Activated gamma-delta T cell (primary cell): ENCODE results near the gene SYNM.
"Not testable (repeated sequence)": the region's sequence is repeated elsewhere in the genome, so short reads cannot be mapped to it uniquely, and the experiment has no call there.

Experiments used
- DNase-seq: peaks from one replicate; lab custom pipeline; 2025; lab: John Stamatoyannopoulos, UW

Gene SYNM

GRCh38 chr15:99106417-99107220 is 1.7 kb downstream of the SYNM start:
- no peak for DNase-seq

GRCh38 chr15:99108993-99109392 is 4.1 kb downstream of the SYNM start:
- DNase-seq, result no peak

- DNase-seq, result no peak
Measured at GRCh38 chr15:99109555-99110021, 4.7 kb downstream of the SYNM start.

- no peak for DNase-seq
Measured at GRCh38 chr15:99110093-99110492, 5.2 kb downstream of the SYNM start.

GRCh38 chr15:99110581-99111320 is 5.9 kb downstream of the SYNM start:
- no peak for DNase-seq

- DNase-seq, result not testable (repeated sequence)
Measured at GRCh38 chr15:99111641-99112040, 6.8 kb downstream of the SYNM start.

- DNase-seq, result no peak
Measured at GRCh38 chr15:99113547-99114271, 8.8 kb downstream of the SYNM start.

GRCh38 chr15:99114511-99115299 is 9.8 kb downstream of the SYNM start:
- DNase-seq, result no peak

- DNase-seq, result no peak
Measured at GRCh38 chr15:99115300-99116215, 10.7 kb downstream of the SYNM start.

- no peak for DNase-seq
Measured at GRCh38 chr15:99117111-99117510, 12.2 kb downstream of the SYNM start.

- DNase-seq, result no peak
Measured at GRCh38 chr15:99117563-99118257, 12.8 kb downstream of the SYNM start.

- no peak for DNase-seq
Measured at GRCh38 chr15:99118258-99118632, 13.4 kb downstream of the SYNM start.

- no peak for DNase-seq
Measured at GRCh38 chr15:99118801-99119546, 14.1 kb downstream of the SYNM start.

GRCh38 chr15:99120050-99120777 is 15.3 kb downstream of the SYNM start:
- DNase-seq, result no peak

GRCh38 chr15:99121207-99121606 is 16.3 kb downstream of the SYNM start:
- DNase-seq, result no peak

- no peak for DNase-seq
Measured at GRCh38 chr15:99121691-99122410, 17.0 kb downstream of the SYNM start.

GRCh38 chr15:99122831-99123712 is 18.2 kb downstream of the SYNM start:
- no peak for DNase-seq
